ENCODE results near the gene LGMN.

- TF ChIP-seq CTCF (optimal IDR thresholded peaks at IDR 0.05 in 1 of 3, IDR thresholded peaks at IDR 0.05 in 1 of 3, conservative IDR thresholded peaks at IDR 0.05 in 1 of 3; ENCODE audit: extremely low read depth in 1 of 3, insufficient read depth in 2 of 3, low read length in 3 of 3), result no peak
- no peak for TF ChIP-seq EZH2 (IDR thresholded peaks at IDR 0.05; ENCODE audit: low read length)
Measured at GRCh38 chr14:92756446-92756845, 8.0 kb upstream of the LGMN start.

Data from keratinocyte (primary cell).